Sigmoid colon (tissue), 7 donors: Measurements from ENCODE around the gene CEMIP. TPM values are rescaled to one million over a fixed set of nuclear protein-coding genes. Genes with fewer than 3 reads are reported as not detected.

ENCODE experiments used
- DNase-seq: peaks from one replicate; pipeline ENCODE4 v3.0.0-alpha.2; 2019
- H3K27ac ChIP-seq, 4 donors: fragments of 200-600 bp; sonication (generic); one replicate each; pipeline ENCODE4 v1.5.1; 2016 to 2019; ENCODE audit warnings: mild to moderate bottlenecking in 1 of 4
- H3K27me3 ChIP-seq, 3 donors: fragments of 200-600 bp; sonication (generic); one replicate each; pipeline ENCODE4 v1.5.1; 2019; ENCODE audit warnings: mild to moderate bottlenecking in 1 of 3
- H3K36me3 ChIP-seq, 4 donors: fragments of 200-600 bp; sonication (generic); one replicate each; pipeline ENCODE4 v1.5.1; 2016 to 2019
- H3K4me1 ChIP-seq, 4 donors: fragments of 200-600 bp; sonication (generic); one replicate each; pipeline ENCODE4 v1.5.1; 2017 to 2019
- H3K4me3 ChIP-seq, 4 donors: fragments of 200-600 bp; sonication (generic); one replicate each; pipeline ENCODE4 v1.5.1; 2017 to 2019; ENCODE audit warnings: mild to moderate bottlenecking in 2 of 4, moderate library complexity in 1 of 4
- H3K9me3 ChIP-seq, 4 donors: fragments of 200-600 bp in 3 of 4; sonication (generic) in 3 of 4; one replicate each; pipeline versions ENCODE4 v1.5.1 to v1.6.1; 2013 to 2019
- EP300 ChIP-seq, 4 donors: sonication (generic); formaldehyde crosslinking; IDR thresholded peaks; one replicate each; pipeline ENCODE4 v1.6.1; 2017; ENCODE audit warnings: antibody characterized with exemption in 4 of 4
- POLR2A ChIP-seq, 2 donors: fragments of 450-650 bp; IDR thresholded peaks; one replicate each; pipeline ENCODE4 v1.6.1; 2016; ENCODE audit warnings: antibody characterized with exemption in 2 of 2, mild to moderate bottlenecking in 2 of 2, moderate library complexity in 2 of 2
- POLR2AphosphoS5 ChIP-seq, 4 donors: sonication (generic); formaldehyde crosslinking; IDR thresholded peaks; one replicate each; pipeline ENCODE4 v1.6.1; 2017; ENCODE audit warnings: antibody characterized with exemption in 4 of 4
- WGBS, 2 donors: extraction: QIAGEN DNeasy Blood & Tissue Kit; methylation state at CpG; one replicate each; pipeline ENCODE4 v1.1.7; 2013; 5-methylcytosine and 5-hydroxymethylcytosine counted together
- intact Hi-C: fragments of 100-400 bp; cut with DNase I; formaldehyde crosslinking; loops from one replicate; pipeline ENCODE4 v1.15.1; 2023
- polyA plus RNA-seq, 3 donors: library from polyadenylated mRNA; stranded (reverse); fragments of 200-250 nt; gene quantifications; one replicate each; pipeline ENCODE4 v1.2.3, GENCODE V29; 2013
- total RNA-seq, 4 donors: library from RNA; depleted of rRNA; stranded (reverse); fragments of >200 nt; gene quantifications; one replicate each; pipeline ENCODE4 v1.1.0, GENCODE V29; 2016
- TF ChIP-seq, protein P1 (sequence below), 4 experiments: fragments of 450-650 bp in 3 of 4; fragments of 200-600 bp in 1 of 4; IDR thresholded peaks; one replicate each; pipeline ENCODE4 v1.5.1; 2016 to 2019; ENCODE audit warnings: antibody characterized with exemption in 4 of 4, mild to moderate bottlenecking in 3 of 4, moderate library complexity in 2 of 4
- donor health status: healthy with polysubstance abuse.
- donor health status: Bipolar disorder and iron deficiency.
- donor health status: healthy.

CEMIP gene
- total and polyA plus RNA-seq, 7 donors, result under 0.01 to 2.1 (median under 0.01) TPM; not detected in 2

DNA sequence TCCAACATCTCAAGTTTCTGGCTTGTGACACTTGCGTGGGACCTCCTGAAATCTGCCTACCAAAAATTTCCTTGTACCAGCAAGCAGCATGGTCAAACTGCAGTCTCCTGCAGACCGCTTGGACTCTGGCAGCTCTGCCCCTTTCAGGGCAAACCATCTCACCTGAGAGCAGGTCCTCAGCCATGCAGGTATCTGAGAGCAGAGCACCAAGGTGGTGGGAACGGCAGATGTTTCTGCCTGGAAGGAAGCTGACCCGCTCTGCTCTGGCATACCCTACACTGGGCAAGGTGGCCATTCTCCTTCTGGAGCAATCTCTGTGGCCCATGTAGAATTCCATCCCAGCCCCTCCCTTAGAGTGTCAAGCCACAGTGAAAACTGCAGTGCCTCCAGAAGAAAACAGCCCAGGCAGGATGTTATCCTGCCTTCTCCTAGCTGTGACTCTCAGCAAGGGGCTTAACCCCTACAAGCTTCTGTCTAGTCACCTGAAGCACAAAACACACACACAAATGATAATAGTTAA is 188.9 kb downstream of the CEMIP start:
- Histone ChIP-seq H3K27me3 (no peaks in the 10 kb centered on the region), H3K36me3 (peaks cover 0 to 7% (median 0%) of the 10 kb centered on the region in 4 donors), H3K9me3 (peaks cover 0 to 3% (median 0%) of the 10 kb centered on the region in 4 donors), H3K27ac (peak overlapping the region in 1 of 4 donors; percentile 35), H3K4me1 (peaks cover 0 to 24% (median 16%) of the 10 kb centered on the region in 4 donors), H3K4me3 (no peak overlapping the region)
- 96% methylated on average over 4 of the region's 4 CpGs for WGBS, 2 donors
- DNase-seq, result no peak
- intact Hi-C loops, result loop anchor here (5.0 kb wide), 1 partner anchor 401 kb away; no protein-coding TSS in a partner anchor
- TF ChIP-seq POLR2AphosphoS5 (IDR thresholded peaks at IDR 0.05) (no peak), POLR2A (IDR thresholded peaks at IDR 0.05) (no peak), EP300 (IDR thresholded peaks at IDR 0.05) (no peak)
- TF ChIP-seq, protein P1, sequence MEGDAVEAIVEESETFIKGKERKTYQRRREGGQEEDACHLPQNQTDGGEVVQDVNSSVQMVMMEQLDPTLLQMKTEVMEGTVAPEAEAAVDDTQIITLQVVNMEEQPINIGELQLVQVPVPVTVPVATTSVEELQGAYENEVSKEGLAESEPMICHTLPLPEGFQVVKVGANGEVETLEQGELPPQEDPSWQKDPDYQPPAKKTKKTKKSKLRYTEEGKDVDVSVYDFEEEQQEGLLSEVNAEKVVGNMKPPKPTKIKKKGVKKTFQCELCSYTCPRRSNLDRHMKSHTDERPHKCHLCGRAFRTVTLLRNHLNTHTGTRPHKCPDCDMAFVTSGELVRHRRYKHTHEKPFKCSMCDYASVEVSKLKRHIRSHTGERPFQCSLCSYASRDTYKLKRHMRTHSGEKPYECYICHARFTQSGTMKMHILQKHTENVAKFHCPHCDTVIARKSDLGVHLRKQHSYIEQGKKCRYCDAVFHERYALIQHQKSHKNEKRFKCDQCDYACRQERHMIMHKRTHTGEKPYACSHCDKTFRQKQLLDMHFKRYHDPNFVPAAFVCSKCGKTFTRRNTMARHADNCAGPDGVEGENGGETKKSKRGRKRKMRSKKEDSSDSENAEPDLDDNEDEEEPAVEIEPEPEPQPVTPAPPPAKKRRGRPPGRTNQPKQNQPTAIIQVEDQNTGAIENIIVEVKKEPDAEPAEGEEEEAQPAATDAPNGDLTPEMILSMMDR (IDR thresholded peaks at IDR 0.05), result no peak

GRCh38 chr15:80969316-80969715 is 190.1 kb downstream of the CEMIP start:
- TF ChIP-seq, protein P1 (IDR thresholded peaks at IDR 0.05), result no peak
- TF ChIP-seq POLR2AphosphoS5 (IDR thresholded peaks at IDR 0.05) (no peak), POLR2A (IDR thresholded peaks at IDR 0.05) (no peak), EP300 (IDR thresholded peaks at IDR 0.05) (no peak)
- H3K27ac ChIP-seq, result no peak overlapping the region
- H3K4me1 ChIP-seq, result peaks cover 0 to 24% (median 16%) of the 10 kb centered on the region in 4 donors
- intact Hi-C loops, result loop anchor here (5.0 kb wide), 1 partner anchor 402 kb away; no protein-coding TSS in a partner anchor
- 88 to 89% methylated on average over 7 of the region's 7 CpGs for WGBS, 2 donors
- H3K4me3 ChIP-seq, result no peak overlapping the region
- H3K27me3 ChIP-seq, result no peaks in the 10 kb centered on the region
- peaks cover 0 to 7% (median 0%) of the 10 kb centered on the region in 4 donors for H3K36me3 ChIP-seq
- H3K9me3 ChIP-seq, result peaks cover 0 to 2% (median 0%) of the 10 kb centered on the region in 4 donors
- DNase-seq, result no peak

- TF ChIP-seq, protein P1 (IDR thresholded peaks at IDR 0.05), result peak; percentile 53 to 88 (median 76)
- no peak for TF ChIP-seq POLR2A (IDR thresholded peaks at IDR 0.05)
- 53 to 63% methylated on average over 12 of the region's 12 CpGs for whole genome bisulfite sequencing, 2 donors
- no peaks in the 10 kb centered on the region for H3K9me3 ChIP-seq
- no peaks in the 10 kb centered on the region for H3K27me3 ChIP-seq
- DNase-seq, result no peak
- H3K27ac ChIP-seq, result no peak overlapping the region
- H3K4me1 ChIP-seq, result peaks cover 0 to 24% (median 16%) of the 10 kb centered on the region in 4 donors
- no peak overlapping the region for H3K4me3 ChIP-seq
- intact Hi-C loops, result loop anchor here (1.0 to 10.0 kb wide), 3 partner anchors 192 to 513 kb away; partner anchors contain the start of gene ABHD17C
- peaks cover 0 to 7% (median 0%) of the 10 kb centered on the region in 4 donors for H3K36me3 ChIP-seq
Observed at GRCh38 chr15:80970018-80970657, 191.0 kb downstream of the CEMIP start.

DNA sequence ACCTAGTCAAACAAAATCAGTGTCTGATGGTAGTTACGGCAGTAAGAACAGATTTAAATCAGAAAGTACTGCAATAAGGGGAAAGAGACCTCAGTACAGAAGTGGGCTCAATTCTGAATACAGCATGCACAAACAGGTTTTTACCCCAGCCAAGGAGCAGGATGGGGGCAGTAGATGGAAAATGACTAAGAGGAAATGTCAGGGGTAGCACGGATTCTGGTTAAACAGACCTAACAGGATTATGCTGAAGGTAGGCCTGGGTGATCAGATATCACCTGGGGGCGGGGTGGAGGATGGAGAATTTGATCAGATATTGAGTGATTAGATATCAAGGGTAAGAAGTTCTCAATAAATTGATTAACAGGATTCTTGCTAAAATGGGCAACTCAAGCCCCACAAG is 191.5 kb downstream of the CEMIP start:
- Histone ChIP-seq H3K4me3 (no peak overlapping the region), H3K4me1 (peaks cover 0 to 24% (median 16%) of the 10 kb centered on the region in 4 donors), H3K27me3 (no peaks in the 10 kb centered on the region), H3K27ac (no peak overlapping the region), H3K36me3 (peaks cover 0 to 7% (median 0%) of the 10 kb centered on the region in 4 donors), H3K9me3 (no peaks in the 10 kb centered on the region)
- no peak for DNase-seq
- TF ChIP-seq POLR2A (IDR thresholded peaks at IDR 0.05), result no peak
- 87 to 89% methylated on average over 3 of the region's 3 CpGs for WGBS, 2 donors
- intact Hi-C loops, result loop anchor here (1.0 to 10.0 kb wide), 3 partner anchors 192 to 514 kb away; partner anchors contain the start of gene ABHD17C

- 80 to 83% methylated on average over 2 of the region's 2 CpGs for WGBS, 2 donors
- peaks cover 0 to 7% (median 0%) of the 10 kb centered on the region in 4 donors for H3K36me3 ChIP-seq
- H3K27me3 ChIP-seq, result no peaks in the 10 kb centered on the region
- no peak for DNase-seq
- H3K4me1 ChIP-seq, result peaks cover 0 to 24% (median 16%) of the 10 kb centered on the region in 4 donors
- TF ChIP-seq EP300 (IDR thresholded peaks at IDR 0.05) (no peak), POLR2A (IDR thresholded peaks at IDR 0.05) (no peak), POLR2AphosphoS5 (IDR thresholded peaks at IDR 0.05) (no peak)
- TF ChIP-seq, protein P1 (IDR thresholded peaks at IDR 0.05), result no peak
- intact Hi-C loops, result loop anchor here (2.0 to 10.0 kb wide), 2 partner anchors 276 to 514 kb away; partner anchors contain the start of gene ABHD17C
- H3K4me3 ChIP-seq, result no peak overlapping the region
- H3K27ac ChIP-seq, result no peak overlapping the region
- H3K9me3 ChIP-seq, result no peaks in the 10 kb centered on the region
Observed at GRCh38 chr15:80971143-80971542, 192.0 kb downstream of the CEMIP start.
